ENCODE results near the gene SLMAP. TPM values are rescaled to one million over a fixed set of nuclear protein-coding genes. Genes with fewer than 3 reads are reported as not detected.

SLMAP gene
- total RNA-seq, 1 donor from 2014 or later = 130 TPM

DNA sequence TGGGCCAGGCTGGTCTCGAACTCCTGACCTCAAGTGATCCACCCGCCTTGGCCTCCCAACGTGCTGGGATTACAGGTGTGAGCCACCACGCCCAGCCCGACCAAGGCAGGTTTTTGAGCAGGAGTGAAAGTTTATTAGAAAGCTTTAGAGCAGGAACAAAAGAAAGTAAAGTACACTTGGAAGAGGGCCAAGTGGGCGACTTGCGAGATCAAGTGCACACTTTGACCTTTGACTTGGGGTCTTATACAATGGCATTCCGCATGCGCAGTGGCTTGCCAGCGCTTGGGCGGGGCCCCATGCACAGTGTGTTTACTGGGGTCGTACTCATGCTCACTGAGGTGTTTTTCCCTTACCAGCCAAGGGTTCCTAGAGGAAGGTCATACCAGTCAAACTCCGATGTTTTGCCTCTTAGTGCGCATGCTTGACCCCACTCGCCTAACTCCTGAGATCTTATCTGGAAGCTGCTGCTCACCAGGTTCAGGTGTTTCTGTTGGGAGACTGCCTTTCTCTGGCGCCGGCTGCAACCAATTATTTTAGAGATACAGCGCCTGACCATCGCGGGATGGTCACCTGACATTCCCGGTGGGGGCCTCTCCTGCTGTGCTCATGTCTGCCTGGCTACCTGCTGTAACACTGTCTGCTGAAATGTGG lies 205.2 kb downstream of the SLMAP start:
- DNase-seq (ENCODE audit: low read depth) = no peak

DNA sequence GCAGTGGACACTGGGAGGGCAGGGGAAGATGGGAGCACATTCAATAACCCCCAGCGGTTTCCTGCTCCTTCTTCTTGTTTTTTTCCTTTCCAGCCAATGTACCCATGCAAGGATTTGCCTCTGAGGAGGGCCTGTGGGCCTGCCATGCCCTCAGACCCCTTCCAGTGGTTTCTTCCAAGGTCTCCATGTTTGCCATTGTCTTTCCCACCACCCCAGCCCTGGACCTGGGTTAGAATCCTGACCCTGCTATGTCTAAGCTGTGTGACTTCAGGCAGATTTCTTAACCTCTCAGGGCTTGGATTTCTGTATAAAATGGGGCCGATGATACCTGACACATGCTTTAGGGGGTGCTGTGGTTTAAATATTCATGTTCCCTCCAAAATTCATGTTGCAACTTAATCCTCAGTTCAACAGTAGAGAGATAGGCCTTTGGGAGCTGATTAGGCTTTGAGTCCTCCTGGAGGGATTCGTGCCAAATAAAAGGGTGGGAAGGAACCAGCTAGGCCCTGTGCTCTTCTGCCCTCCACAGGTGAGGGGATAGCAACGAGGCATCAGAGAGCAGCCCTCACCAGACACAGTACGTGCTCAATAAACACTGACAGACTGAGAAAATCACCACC lies 205.8 kb downstream of the SLMAP start:
- peak; percentile 39 for DNase-seq (ENCODE audit: low read depth)

DNA sequence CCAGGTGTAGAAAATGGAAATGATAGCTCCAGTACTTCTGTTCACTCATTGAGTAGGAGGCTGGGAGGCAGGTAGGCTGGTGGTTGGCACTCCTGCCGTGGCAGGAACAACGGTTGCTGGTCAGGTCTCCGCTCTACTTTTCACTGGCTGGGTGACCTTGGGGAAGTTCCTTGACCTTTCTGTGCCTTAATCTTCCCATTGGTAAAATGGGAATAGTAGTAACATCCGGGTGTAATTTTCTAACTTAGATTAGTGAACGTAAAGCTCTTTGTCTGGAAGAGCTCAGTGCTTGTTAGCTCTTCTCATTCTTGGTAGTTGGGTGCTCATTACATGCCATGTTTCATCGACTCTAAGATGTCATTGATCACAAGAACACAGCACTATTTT lies 206.3 kb downstream of the SLMAP start:
- DNase-seq (ENCODE audit: low read depth) = no peak

DNA sequence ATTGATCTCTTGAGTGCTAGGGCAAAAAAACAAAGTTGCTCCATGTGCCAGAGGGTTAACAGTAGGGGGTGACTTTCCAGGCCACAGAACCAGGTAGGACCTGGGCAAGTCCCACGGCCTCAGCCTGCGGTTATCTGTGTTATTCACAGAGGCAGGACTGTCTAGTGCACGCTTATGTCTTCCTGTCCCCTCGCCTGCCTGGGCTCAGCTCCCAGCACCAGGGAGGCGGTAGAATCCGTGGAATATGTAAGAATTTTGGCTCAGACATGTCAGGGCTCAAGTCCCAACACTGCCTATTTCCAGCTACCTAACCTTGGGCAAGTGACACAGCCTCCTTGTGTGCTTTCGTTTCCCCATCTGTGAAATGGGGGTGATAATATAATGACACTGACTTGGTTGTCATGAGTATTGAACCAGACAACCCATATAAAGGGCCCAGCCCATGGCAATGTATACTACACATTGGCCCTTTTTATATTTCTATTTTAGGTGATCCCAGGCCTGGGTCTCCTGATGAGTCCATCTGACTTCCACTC lies 207.8 kb downstream of the SLMAP start:
- DNase-seq (ENCODE audit: low read depth) = no peak

DNA sequence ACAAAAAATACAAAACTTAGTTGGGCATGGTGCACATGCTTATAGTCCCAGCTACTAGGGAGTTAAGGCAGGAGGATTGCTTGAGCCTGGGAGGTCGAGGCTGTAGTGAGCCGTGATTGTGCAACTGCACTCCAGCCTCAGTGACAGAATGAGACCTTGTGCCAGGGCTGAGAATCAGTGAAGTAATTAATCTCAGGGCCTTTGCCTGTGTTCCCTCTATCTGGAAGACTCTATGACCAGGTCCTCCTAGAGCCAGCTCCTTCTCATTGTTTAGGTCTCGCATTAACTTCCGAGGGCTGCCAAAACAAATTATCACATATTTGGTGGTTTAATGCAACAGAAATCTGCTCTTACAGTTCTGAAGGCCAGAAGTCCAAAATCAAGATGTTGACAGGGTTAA lies 210.7 kb downstream of the SLMAP start:
- peak; percentile 39 for DNase-seq (ENCODE audit: low read depth)

DNA sequence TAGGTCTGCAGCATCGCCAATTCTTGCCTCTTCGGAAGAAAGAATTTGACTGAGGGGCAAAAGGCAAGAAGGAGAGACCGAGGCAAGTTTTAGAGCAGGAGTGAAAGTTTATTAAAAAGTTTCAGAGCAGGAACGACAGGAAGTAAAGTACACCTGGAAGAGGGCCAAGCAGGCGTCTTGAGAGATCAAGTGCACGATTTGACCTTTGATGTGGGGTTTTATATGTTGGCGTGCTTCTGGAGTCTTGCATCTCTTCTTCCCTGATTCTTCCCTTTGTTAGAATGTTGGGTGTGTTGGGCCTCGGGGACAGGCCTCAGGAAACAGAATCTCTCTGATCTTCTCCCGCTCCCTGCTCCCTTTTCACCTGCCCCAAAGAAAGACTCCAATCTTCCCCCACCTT lies 211.5 kb downstream of the SLMAP start:
- DNase-seq (ENCODE audit: low read depth) = no peak

DNA sequence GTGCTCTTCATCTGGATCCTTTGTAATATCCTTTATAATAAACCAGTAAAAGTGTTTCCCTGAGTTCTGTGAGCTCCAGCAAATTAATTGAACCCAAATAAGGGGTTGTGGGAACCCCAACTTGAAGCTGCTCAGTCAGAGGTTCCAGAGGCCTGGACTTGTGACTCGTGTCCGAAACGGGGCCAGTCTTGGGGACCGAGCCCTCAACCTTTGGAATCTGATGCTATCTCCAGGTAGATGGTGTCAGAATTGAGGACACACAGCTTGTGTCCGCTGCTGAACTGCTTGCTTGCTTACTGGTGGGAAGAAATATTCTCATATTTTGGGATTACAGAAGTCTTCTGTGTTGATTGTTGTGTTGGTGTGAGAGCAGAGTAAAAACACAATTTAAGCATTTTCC lies 212.4 kb downstream of the SLMAP start:
- DNase-seq (ENCODE audit: low read depth) = no peak

DNA sequence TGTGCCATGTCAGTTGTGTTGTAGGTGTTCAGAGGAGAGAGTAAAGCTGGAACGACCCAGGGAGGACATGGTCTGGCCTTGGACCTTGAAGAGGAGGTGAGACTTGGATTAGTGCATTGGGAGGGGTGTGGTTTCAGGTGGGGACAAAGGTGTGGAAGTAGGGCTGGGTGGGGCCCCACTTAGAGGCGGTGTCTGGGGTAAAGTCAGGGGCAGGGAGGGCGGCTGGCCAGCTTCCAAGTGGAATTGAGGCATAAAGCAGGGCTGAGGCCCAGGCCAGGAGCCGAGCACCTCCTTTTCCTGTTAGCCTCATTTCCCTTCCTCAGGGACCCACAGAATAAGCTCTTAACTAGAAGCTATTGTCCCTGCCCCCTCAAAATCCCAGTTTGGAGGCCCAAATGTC lies 215.9 kb downstream of the SLMAP start:
- no peak for DNase-seq (ENCODE audit: low read depth)

DNA sequence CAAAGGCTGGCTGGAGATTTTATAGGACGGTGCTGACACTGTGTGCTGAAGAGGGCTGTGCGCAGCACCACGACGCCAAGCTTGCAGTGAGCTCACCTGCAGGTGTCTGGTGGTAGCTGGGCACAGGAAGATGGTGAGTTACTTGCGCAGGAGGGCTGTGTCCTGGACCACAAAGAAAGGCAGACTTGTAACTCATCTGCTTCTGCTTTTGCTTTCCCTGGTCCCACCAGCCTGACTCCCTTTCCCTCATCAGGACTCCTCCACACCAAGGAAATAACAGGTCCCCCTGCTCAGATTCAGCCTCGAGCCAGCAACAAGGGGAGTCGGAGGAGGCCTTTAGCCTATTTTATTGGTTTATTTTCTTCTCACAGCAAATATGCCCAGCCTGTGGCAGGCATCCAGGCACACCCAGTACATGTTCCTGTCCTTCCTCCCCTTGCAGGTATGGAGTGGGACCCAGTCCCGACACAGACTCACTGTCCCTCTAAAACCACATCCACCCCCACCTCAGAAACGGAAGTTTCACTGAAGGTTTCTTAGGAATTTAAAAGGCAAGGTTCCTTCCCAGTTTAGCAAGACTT lies 216.5 kb downstream of the SLMAP start:
- DNase-seq (ENCODE audit: low read depth) = no peak

DNA sequence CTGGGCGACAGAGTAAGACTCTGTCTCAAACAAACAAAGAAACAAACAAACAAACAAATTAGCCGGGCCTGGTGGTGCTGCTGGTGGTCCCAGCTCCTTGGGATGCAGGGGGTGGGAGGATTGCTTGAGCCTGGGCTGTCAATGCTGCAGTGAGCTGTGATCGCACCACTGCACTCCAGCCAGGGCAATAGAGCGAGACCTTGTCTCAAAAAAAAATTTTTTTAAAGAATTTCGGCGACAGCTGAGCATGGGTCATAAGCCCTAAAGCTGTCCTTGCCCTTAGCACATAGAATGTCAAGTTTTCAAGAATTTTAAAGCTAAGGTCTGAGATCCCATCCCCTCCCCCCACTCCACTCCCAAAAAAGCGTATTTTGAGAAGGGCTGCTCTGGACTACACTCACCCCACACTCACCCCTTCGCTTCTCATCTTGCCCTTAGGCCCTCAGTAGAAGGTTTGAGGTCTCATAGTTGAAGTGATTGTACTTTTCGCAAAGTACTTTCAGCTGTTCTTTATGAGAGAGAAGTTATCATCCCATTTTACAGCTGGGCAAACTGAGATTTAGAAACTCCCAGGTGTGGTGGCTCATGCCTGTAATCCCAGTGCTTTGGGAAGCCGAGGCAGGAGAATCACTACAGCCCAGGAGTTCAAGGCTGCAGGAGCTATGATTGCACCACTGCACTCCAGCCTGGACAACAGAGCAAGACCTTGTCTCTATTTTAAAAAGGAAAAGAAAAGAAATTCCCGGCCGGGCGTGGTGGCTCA lies 217.8 kb downstream of the SLMAP start:
- no peak for DNase-seq (ENCODE audit: low read depth)

DNA sequence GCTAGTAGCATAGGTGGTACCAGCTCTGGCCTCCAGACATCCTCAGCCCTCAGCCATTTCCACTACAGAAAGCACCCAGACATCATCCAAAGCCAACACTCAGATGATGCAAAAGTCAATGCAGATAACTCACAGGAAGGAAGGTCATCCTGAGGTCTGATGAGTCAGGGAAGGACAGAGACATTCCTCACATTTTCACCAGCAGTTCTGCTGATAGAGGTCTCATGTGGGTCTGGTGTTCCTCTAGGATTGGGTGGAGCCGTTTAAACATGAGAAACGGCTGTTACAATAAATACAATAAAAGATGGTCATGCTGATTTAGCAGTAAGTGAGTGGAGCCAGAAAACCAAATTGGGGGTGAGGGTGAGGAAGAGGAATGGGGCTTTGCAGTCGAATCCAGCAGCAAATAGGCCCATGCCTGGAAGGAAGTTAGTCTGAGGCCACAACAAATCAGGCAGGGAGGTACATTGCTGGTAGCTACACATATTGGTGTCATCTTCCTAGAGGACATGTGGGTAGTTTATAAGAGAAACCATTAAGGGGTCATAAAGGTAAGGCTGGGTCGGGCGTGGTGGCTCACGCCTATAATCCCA lies 218.8 kb downstream of the SLMAP start:
- peak; percentile 89 for DNase-seq (ENCODE audit: low read depth)

DNA sequence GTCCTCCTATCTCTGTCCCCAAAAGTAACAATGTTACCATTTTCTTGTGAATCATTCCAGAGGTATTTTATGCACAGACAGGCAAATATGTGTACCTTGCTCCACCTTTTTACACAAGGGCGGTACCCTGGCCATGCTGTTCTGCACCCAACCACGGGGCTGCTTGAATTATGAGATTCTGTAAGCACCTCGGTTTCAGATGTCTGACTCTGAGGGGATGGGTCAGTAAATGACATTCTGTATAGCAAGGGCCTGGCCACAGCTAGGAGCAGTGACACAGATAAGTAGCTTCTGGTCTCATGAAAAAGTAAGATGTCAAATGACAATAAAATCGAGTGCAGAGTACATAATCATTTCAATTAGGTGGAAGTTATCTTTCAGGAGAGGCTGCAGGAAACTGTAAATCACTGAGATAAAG lies 221.7 kb downstream of the SLMAP start:
- DNase-seq (ENCODE audit: low read depth) = peak; percentile 47

DNA sequence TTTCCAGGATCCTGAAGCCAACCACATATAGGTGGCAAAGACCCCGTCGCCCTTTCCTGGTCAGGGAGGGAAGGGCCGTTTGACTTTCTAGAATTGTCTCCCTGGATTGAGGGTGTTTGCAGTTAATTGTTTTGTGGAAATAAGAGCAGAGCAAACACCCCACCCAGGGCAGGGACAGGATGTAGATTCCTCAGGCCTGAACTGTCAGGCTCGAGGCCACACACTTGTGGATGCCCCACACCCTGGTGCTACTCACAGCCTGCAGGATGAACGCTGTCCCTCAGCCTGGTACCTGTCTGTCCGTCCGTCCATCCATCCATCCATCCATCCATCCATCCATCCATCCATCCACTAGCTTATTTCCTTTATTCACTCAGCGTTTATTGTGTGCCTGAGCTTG lies 222.2 kb downstream of the SLMAP start:
- DNase-seq (ENCODE audit: low read depth) = no peak

Other genes with a start within 250 kb of the SLMAP start
- 0.17 and 0.25 TPM in 2 replicates for gene DNAH12, start 212.0 kb upstream of the SLMAP start, total RNA-seq
- gene PDE12, start 200.0 kb upstream of the SLMAP start, total RNA-seq = 19.8 and 27.3 TPM in 2 replicates
- 244 and 291 TPM in 2 replicates for gene ARF4, start 159.0 kb upstream of the SLMAP start, total RNA-seq
- 26.7 and 32.6 TPM in 2 replicates for gene DENND6A, start 63.2 kb upstream of the SLMAP start, total RNA-seq